ENCODE results near the gene ADSL. TPM values are rescaled to one million over a fixed set of nuclear protein-coding genes. Genes with fewer than 3 reads are reported as not detected.

The ADSL gene
- total RNA-seq, 2 experiments from 2014 or later = 109 to 118 TPM

GRCh38 chr22:40412441-40412840 is 66.1 kb downstream of the ADSL start:
- ATAC-seq (no peak), DNase-seq (no peak)
- Mint-ChIP-seq H3K4me1 (ENCODE audit: low read depth) (peaks cover 34% of the 10 kb centered on the region), H3K27ac (peak overlapping the region; percentile 51), H3K4me3 (no peak overlapping the region), H3K9me3 (ENCODE audit: insufficient read depth) (no peaks in the 10 kb centered on the region), H3K36me3 (ENCODE audit: low read depth) (peaks cover 59% of the 10 kb centered on the region), H3K27me3 (ENCODE audit: low read depth) (no peaks in the 10 kb centered on the region)
- ChIA-PET CTCF (interaction anchor here (1.2 kb wide), 1 partner anchor 24 kb away, joined by 4 read pairs; no protein-coding TSS in a partner anchor), POLR2A (no interaction called here)

DNA sequence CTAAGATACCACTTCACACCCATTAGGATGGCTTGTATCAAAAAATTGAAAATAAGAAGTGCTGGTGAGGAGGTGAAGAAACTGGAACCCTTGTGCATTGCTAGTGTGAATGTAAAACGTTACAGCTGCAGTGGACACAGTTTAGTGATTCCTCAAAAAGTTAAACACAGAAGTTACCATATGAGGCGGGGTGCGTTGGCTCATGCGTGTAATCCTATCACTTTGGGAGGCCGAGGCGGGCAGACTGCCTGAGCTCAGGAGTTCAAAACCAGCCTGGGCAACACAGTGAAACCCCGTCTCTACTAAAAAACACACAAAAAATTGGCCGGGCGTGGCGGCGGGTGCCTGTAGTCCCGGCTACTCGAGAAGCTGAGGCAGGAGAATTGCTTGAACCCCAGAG is 67.6 kb downstream of the ADSL start:
- no peaks in the 10 kb centered on the region for H3K9me3 Mint-ChIP-seq (ENCODE audit: insufficient read depth)
- ATAC-seq (no peak), DNase-seq (no peak)
- no peak overlapping the region for H3K4me3 Mint-ChIP-seq
- H3K36me3 Mint-ChIP-seq (ENCODE audit: low read depth) = peaks cover 57% of the 10 kb centered on the region
- ChIA-PET POLR2A (no interaction called here), CTCF (interaction anchor here (0.7 kb wide), 1 partner anchor 269 kb away, joined by 3 read pairs; no protein-coding TSS in a partner anchor)
- H3K27me3 Mint-ChIP-seq (ENCODE audit: low read depth) = no peaks in the 10 kb centered on the region
- H3K4me1 Mint-ChIP-seq (ENCODE audit: low read depth) = peaks cover 39% of the 10 kb centered on the region
- H3K27ac Mint-ChIP-seq = peak overlapping the region; percentile 55

GRCh38 chr22:40414311-40414710 is 68.0 kb downstream of the ADSL start:
- H3K4me1 Mint-ChIP-seq (ENCODE audit: low read depth) = peaks cover 41% of the 10 kb centered on the region
- H3K4me3 Mint-ChIP-seq = no peak overlapping the region
- CTCF ChIA-PET = no interaction called here
- ATAC-seq = no peak
- peaks cover 58% of the 10 kb centered on the region for H3K36me3 Mint-ChIP-seq (ENCODE audit: low read depth)
- H3K9me3 Mint-ChIP-seq (ENCODE audit: insufficient read depth) = no peaks in the 10 kb centered on the region
- H3K27me3 Mint-ChIP-seq (ENCODE audit: low read depth) = no peaks in the 10 kb centered on the region
- POLR2A ChIA-PET = interaction anchor here (1.7 kb wide), 1 partner anchor 7 kb away, joined by 5 read pairs; no protein-coding TSS in a partner anchor
- no peak for DNase-seq
- H3K27ac Mint-ChIP-seq = peak overlapping the region; percentile 55

- peaks cover 62% of the 10 kb centered on the region for H3K36me3 Mint-ChIP-seq (ENCODE audit: low read depth)
- ATAC-seq (no peak), DNase-seq (no peak)
- POLR2A ChIA-PET = interaction anchor here (0.7 to 1.7 kb wide), 5 partner anchors 8 to 45 kb away, joined by 3 to 5 read pairs (median 3); partner anchors contain the start of gene SGSM3
- H3K27me3 Mint-ChIP-seq (ENCODE audit: low read depth) = no peaks in the 10 kb centered on the region
- H3K27ac Mint-ChIP-seq = peak overlapping the region; percentile 89
- H3K4me3 Mint-ChIP-seq = no peak overlapping the region
- peaks cover 44% of the 10 kb centered on the region for H3K4me1 Mint-ChIP-seq (ENCODE audit: low read depth)
- no peaks in the 10 kb centered on the region for H3K9me3 Mint-ChIP-seq (ENCODE audit: insufficient read depth)
- CTCF ChIA-PET = interaction anchor here (0.8 to 1.9 kb wide), 4 partner anchors 13 to 72 kb away, joined by 3 to 11 read pairs (median 4); no protein-coding TSS in a partner anchor
Observed at GRCh38 chr22:40414838-40415505, 68.7 kb downstream of the ADSL start.

DNA sequence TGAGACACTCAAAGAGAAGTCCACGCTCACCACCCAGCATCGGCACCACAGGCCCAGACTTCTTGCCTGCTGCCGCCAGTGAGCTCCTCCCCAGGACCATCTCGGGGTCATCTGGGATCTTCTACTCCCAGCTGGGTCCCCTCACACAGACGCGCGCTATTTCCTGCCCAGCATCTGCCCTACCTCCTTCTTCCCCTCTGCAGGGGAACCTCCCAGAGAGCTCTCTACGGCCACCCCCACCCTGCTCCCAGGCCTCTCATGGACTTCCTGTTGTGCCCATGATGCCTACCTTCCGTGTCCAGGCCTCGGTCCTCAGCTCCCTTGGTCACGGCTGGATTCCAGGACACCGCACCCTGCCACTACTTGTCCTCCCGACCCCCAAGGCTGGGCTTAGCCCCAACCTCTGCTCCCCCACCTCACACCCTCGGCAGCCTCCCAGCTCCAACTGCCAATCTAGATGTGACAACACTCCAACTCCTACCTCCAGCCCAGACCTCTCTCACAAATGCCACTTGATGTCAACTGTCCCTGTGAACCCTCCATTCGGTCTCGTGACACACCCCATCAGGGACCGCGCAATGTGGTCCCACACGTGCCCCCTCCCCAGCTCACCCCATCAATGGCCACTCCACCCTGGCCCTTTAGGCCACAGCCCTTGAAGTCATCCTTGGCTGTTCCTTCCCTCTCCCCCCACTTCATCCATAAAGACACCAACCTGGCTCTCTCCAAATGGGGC is 69.4 kb downstream of the ADSL start:
- peak; percentile 53 for DNase-seq
- Mint-ChIP-seq H3K27ac (peak overlapping the region; percentile 89), H3K27me3 (ENCODE audit: low read depth) (no peaks in the 10 kb centered on the region), H3K4me1 (ENCODE audit: low read depth) (peaks cover 44% of the 10 kb centered on the region), H3K9me3 (ENCODE audit: insufficient read depth) (no peaks in the 10 kb centered on the region), H3K4me3 (no peak overlapping the region), H3K36me3 (ENCODE audit: low read depth) (peaks cover 57% of the 10 kb centered on the region)
- peak; percentile 48 for ATAC-seq
- ChIA-PET POLR2A (interaction anchor here (0.7 to 1.7 kb wide), 5 partner anchors 9 to 46 kb away, joined by 3 to 5 read pairs (median 3); partner anchors contain the start of gene SGSM3), CTCF (interaction anchor here (0.8 to 1.9 kb wide), 4 partner anchors 12 to 71 kb away, joined by 3 to 11 read pairs (median 4); no protein-coding TSS in a partner anchor)

GRCh38 chr22:40416267-40416570 is 69.9 kb downstream of the ADSL start:
- Mint-ChIP-seq H3K36me3 (ENCODE audit: low read depth) (peaks cover 56% of the 10 kb centered on the region), H3K4me3 (peak overlapping the region; percentile 16), H3K9me3 (ENCODE audit: insufficient read depth) (no peaks in the 10 kb centered on the region), H3K27me3 (ENCODE audit: low read depth) (no peaks in the 10 kb centered on the region), H3K27ac (peak overlapping the region; percentile 89), H3K4me1 (ENCODE audit: low read depth) (peaks cover 44% of the 10 kb centered on the region)
- DNase-seq (no peak), ATAC-seq (no peak)
- ChIA-PET POLR2A (interaction anchor here (0.8 to 1.7 kb wide), 4 partner anchors 8 to 46 kb away, joined by 3 to 5 read pairs (median 4); partner anchors contain the start of gene SGSM3), CTCF (interaction anchor here (1.3 to 1.9 kb wide), 2 partner anchors 20 to 229 kb away, joined by 3 to 11 read pairs; no protein-coding TSS in a partner anchor)

DNA sequence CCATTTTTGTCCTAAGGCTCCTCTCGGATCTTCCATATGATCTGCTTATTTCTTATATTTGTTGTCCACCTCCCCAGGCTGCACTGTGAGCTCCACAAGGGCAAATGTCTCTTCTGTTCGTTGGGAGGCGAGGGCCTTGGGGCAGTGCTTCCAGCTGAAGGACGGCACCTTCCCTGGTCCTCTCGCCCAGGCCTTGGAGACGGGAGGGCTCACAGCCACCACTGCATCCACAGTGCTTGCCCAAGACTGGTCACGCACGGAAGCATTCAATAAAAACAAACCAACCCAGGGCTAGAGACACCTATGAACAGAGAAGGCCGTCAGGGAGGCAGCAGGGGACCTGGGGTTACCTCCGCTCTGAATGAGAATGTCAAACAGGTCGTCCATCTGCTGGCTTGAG is 70.3 kb downstream of the ADSL start:
- no peak for ATAC-seq
- DNase-seq = no peak
- no peaks in the 10 kb centered on the region for H3K27me3 Mint-ChIP-seq (ENCODE audit: low read depth)
- H3K4me3 Mint-ChIP-seq = no peak overlapping the region
- H3K36me3 Mint-ChIP-seq (ENCODE audit: low read depth) = peaks cover 55% of the 10 kb centered on the region
- H3K9me3 Mint-ChIP-seq (ENCODE audit: insufficient read depth) = no peaks in the 10 kb centered on the region
- POLR2A ChIA-PET = no interaction called here
- peaks cover 44% of the 10 kb centered on the region for H3K4me1 Mint-ChIP-seq (ENCODE audit: low read depth)
- H3K27ac Mint-ChIP-seq = peak overlapping the region; percentile 89
- CTCF ChIA-PET = interaction anchor here (1.3 to 1.9 kb wide), 2 partner anchors 20 to 229 kb away, joined by 3 to 11 read pairs; no protein-coding TSS in a partner anchor

DNA sequence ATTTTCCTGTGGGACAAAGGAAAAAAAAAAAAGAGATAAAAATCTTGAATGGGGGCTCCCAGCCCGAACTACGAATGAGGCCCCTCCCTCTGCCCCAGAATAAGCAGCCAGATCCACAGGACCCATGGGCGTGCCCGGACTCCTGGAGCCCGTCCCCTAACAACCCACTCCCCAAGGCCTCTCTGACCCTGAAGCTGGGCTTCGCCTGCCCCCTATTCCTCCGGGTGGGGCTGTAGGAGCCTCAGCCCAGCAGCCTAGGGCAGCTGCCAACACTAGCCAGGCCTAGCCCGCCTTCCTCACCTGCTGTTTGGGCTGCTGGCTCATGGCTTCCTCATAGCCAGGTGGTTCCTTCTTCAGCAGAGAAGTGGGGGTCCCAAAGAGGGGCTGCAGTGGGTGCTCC is 70.7 kb downstream of the ADSL start:
- ATAC-seq (no peak), DNase-seq (no peak)
- H3K4me3 Mint-ChIP-seq = no peak overlapping the region
- POLR2A ChIA-PET = no interaction called here
- H3K9me3 Mint-ChIP-seq (ENCODE audit: insufficient read depth) = no peaks in the 10 kb centered on the region
- no peaks in the 10 kb centered on the region for H3K27me3 Mint-ChIP-seq (ENCODE audit: low read depth)
- H3K36me3 Mint-ChIP-seq (ENCODE audit: low read depth) = peaks cover 55% of the 10 kb centered on the region
- CTCF ChIA-PET = interaction anchor here (1.3 kb wide), 1 partner anchor 229 kb away, joined by 3 read pairs; no protein-coding TSS in a partner anchor
- peak overlapping the region; percentile 89 for H3K27ac Mint-ChIP-seq
- H3K4me1 Mint-ChIP-seq (ENCODE audit: low read depth) = peaks cover 44% of the 10 kb centered on the region

- Mint-ChIP-seq H3K4me1 (ENCODE audit: low read depth) (peaks cover 45% of the 10 kb centered on the region), H3K27me3 (ENCODE audit: low read depth) (no peaks in the 10 kb centered on the region), H3K9me3 (ENCODE audit: insufficient read depth) (no peaks in the 10 kb centered on the region), H3K36me3 (ENCODE audit: low read depth) (peaks cover 56% of the 10 kb centered on the region), H3K27ac (peak overlapping the region; percentile 11), H3K4me3 (no peak overlapping the region)
- ChIA-PET CTCF (interaction anchor here (1.7 kb wide), 1 partner anchor 19 kb away, joined by 4 read pairs; no protein-coding TSS in a partner anchor), POLR2A (no interaction called here)
- DNase-seq = no peak
- no peak for ATAC-seq
Observed at GRCh38 chr22:40417881-40418280, 71.6 kb downstream of the ADSL start.

DNA sequence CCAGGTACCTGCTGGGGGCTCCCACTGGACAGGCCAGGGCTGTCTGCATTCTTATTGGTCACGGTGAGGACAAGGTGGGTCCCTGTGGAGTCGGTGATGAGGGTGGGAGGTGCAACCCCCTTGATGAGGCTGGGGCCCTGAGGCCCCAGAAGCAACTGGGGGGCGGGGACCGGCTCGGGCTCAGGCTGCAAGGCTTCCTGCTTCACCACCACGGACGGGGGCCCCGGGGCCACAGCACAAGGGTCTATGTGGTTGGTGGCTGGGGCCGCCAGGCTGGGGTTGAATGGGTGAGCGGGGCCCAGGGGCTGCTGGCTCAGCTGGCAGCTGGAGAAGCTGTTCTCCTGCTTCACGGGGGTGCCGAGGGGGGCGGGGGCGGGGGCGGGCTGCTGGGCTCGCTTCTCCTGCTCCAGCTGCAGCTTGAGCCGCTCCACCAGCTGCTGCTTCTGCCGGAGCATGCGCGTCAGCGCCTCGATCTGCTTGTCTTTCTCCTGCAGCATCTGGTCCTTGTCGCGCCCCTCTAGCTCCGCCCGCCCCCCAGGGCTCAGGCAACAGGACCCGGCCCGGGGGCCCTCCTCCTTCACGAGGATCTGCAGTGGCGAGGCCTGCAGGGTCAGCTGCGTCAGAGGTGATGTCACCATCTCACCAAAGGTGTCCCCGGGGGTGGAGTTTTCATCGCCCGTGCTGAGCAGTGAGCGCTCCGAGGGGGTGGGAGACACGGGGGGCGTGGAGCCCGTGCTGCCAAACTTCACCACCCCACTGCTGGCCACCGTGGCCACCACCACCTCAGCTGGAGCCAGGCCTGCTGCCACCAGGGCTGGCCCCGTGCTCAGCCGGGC is 72.3 kb downstream of the ADSL start:
- H3K27me3 Mint-ChIP-seq (ENCODE audit: low read depth) = no peaks in the 10 kb centered on the region
- peaks cover 61% of the 10 kb centered on the region for H3K36me3 Mint-ChIP-seq (ENCODE audit: low read depth)
- DNase-seq (peak; percentile 35), ATAC-seq (peak; percentile 21)
- H3K4me1 Mint-ChIP-seq (ENCODE audit: low read depth) = peaks cover 45% of the 10 kb centered on the region
- H3K27ac Mint-ChIP-seq = no peak overlapping the region
- no peak overlapping the region for H3K4me3 Mint-ChIP-seq
- ChIA-PET CTCF (interaction anchor here (1.4 to 1.7 kb wide), 2 partner anchors 18 to 227 kb away, joined by 3 to 4 read pairs; no protein-coding TSS in a partner anchor), POLR2A (no interaction called here)
- H3K9me3 Mint-ChIP-seq (ENCODE audit: insufficient read depth) = no peaks in the 10 kb centered on the region

- DNase-seq (no peak), ATAC-seq (no peak)
- Mint-ChIP-seq H3K4me3 (no peak overlapping the region), H3K36me3 (ENCODE audit: low read depth) (peaks cover 55% of the 10 kb centered on the region), H3K9me3 (ENCODE audit: insufficient read depth) (no peaks in the 10 kb centered on the region), H3K27ac (peak overlapping the region; percentile 63), H3K27me3 (ENCODE audit: low read depth) (no peaks in the 10 kb centered on the region), H3K4me1 (ENCODE audit: low read depth) (peaks cover 37% of the 10 kb centered on the region)
- CTCF ChIA-PET = interaction anchor here (1.4 kb wide), 1 partner anchor 226 kb away, joined by 3 read pairs; no protein-coding TSS in a partner anchor
- POLR2A ChIA-PET = interaction anchor here (0.8 to 1.2 kb wide), 2 partner anchors 10 to 34 kb away, joined by 3 read pairs; no protein-coding TSS in a partner anchor
Observed at GRCh38 chr22:40419718-40420117, 73.4 kb downstream of the ADSL start.

Data from activated CD8-positive, alpha-beta T cell treated with anti-CD3 and anti-CD28 coated beads, Interleukin-2, amount 10 ng/mL, durations not matched to agents 7 days and 5 days (primary cell).